NCI-H2227 (cell line): ENCODE results near the gene NMT2.

Experiments
- DNase-seq: peaks from one replicate; lab custom pipeline; 2025; ENCODE audit not compliant: unreplicated experiment; lab: John Stamatoyannopoulos, UW

NMT2 gene

GRCh38 chr10:15097011-15097812 lies 71.3 kb downstream of the NMT2 start, which contains the start of gene RPP38:
Gene RPP38 (plus strand): TSS chr10:15097355. CDS start chr10:15103315, 5,960 bp downstream.
- DNase-seq: peak; percentile 94

DNA sequence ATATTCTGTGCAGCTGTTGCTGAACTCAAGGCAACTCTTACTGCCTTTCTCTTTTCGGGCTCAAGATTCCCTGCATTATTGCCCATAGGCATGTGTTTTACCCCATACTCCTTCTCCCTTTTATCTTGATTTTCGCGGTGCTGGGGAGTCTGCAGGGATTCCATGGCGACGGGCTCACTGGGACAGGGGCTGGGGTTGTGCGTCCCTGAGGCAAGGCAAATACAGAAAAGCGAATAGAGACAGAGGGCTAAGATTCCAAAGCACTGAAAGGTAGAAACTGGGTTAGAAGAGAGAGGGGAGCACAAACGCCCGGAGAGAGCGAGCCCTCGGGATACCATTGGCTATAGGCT lies 71.9 kb downstream of the NMT2 start:
- DNase-seq: no peak

DNA sequence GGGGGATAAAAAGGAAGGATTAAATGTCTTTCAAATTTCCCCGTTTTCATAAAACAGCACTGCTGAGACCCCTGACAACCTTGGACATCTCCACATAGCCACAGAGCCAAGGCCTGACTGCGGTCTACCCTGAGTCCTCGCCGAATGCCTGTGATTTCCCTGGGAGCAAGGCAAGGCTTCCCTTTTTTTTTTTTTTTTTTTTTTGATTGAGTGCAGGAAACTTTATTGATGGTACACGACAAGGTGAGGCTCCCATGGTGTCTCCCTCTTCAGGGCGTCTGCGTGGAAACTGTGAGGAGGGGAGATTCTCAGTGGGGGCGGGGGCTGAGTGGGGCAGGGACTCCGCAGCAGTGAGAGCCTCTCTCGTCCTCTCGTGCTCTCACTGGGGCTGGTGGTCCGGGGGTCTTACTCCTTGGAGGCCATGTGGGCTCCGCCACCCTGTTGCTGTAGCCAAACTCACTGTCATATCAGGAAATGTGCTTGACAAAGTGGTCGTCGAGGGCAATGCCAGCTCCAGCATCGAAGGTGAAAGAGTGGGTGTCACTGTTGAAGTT lies 75.6 kb downstream of the NMT2 start:
- DNase-seq: no peak

GRCh38 chr10:15091418-15091817 lies 77.1 kb downstream of the NMT2 start:
- no peak for DNase-seq

GRCh38 chr10:15088428-15089261 lies 79.8 kb downstream of the NMT2 start, which contains the start of gene ACBD7:
Gene ACBD7 (minus strand): TSS chr10:15088776. CDS start chr10:15088728, 48 bp downstream.
- peak; percentile 90 for DNase-seq

- peak; percentile 76 for DNase-seq
Measured at GRCh38 chr10:15084502-15084922, 84.0 kb downstream of the NMT2 start.

- no peak for DNase-seq
Measured at GRCh38 chr10:15083674-15084501, 84.6 kb downstream of the NMT2 start.

- DNase-seq: no peak
Measured at GRCh38 chr10:15075421-15075820, 93.1 kb downstream of the NMT2 start.

DNA sequence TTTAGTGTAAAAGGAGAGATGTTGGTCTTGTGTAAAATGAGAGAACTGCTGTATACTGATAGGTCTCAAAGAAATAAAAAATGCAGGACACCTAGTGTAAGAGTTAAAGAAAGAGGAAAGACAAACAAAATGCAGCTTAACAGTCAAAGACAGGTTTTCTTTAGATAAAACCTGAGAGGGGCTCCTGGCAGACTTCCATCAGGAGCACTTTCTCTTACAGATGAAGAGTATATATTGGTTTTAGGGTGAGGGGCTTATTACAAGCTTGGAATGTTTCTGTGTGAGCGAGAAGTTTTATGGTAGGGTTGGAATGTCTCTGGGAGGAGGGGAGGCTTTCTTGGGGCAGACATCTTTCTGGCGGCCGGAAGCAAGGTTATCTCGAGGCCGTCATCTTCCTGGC lies 96.1 kb downstream of the NMT2 start:
- no peak for DNase-seq

DNA sequence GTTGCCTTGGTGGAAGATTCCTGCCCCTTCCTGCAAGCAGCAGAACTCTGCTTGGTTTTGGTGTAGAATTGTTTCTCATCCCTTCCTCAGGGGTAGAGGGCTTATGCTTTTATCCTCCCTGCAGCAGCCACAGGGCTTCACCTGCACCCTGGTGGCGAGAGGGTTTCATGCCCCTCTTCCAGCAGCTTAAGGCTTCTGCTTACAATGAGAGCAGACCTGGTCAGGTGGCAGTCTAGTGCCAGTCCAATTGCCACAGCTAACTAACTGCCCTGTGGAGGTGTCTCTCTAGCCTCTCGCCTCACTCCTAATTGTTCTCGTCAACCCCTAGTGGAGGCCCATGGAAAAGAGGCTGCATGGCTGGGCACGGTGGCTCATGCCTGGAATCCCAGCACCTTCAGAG lies 99.3 kb downstream of the NMT2 start:
- DNase-seq: no peak

DNA sequence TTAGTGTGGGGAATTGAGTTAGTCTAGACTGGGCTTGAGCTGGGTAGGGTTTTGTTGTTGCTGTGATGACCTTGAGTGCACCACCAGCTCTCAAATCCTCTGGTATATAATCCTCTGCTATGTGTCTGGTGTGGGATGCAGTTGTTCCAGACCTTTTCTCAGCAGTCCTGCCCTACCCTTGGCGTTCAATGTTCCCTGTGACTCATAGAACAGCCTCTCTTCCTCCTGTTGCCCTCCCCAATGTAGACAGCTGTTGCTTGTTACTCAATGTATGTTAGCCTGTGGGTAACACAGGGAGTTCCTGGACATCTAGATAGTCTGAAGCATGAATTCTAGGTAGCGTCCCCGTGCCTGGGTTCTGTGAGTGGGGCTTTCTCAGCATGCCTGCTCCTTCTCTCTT lies 99.7 kb downstream of the NMT2 start:
- DNase-seq: no peak

- no peak for DNase-seq
Measured at GRCh38 chr10:15067154-15067553, 101.3 kb downstream of the NMT2 start.

- DNase-seq: no peak
Measured at GRCh38 chr10:15060638-15061037, 107.9 kb downstream of the NMT2 start.

GRCh38 chr10:15059914-15060313 lies 108.6 kb downstream of the NMT2 start:
- DNase-seq: no peak

GRCh38 chr10:15058689-15059088 lies 109.8 kb downstream of the NMT2 start:
- DNase-seq: no peak
